ENCODE data around the gene FBXO30. TPM values are rescaled to one million over a fixed set of nuclear protein-coding genes. Genes with fewer than 3 reads are reported as not detected.

FBXO30 gene
- total and polyA plus RNA-seq, 12 donors: 3.6 to 18.4 (median 13.2) TPM

GRCh38 chr6:145814035-145814500, 527 bp downstream of the FBXO30 start:
- DNase-seq: peak; percentile 17 to 48
- TF ChIP-seq, protein P1, sequence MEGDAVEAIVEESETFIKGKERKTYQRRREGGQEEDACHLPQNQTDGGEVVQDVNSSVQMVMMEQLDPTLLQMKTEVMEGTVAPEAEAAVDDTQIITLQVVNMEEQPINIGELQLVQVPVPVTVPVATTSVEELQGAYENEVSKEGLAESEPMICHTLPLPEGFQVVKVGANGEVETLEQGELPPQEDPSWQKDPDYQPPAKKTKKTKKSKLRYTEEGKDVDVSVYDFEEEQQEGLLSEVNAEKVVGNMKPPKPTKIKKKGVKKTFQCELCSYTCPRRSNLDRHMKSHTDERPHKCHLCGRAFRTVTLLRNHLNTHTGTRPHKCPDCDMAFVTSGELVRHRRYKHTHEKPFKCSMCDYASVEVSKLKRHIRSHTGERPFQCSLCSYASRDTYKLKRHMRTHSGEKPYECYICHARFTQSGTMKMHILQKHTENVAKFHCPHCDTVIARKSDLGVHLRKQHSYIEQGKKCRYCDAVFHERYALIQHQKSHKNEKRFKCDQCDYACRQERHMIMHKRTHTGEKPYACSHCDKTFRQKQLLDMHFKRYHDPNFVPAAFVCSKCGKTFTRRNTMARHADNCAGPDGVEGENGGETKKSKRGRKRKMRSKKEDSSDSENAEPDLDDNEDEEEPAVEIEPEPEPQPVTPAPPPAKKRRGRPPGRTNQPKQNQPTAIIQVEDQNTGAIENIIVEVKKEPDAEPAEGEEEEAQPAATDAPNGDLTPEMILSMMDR (IDR thresholded peaks at IDR 0.05): no peak
- intact Hi-C loops (cut with DNase I): loop anchor here in 6 of 10 donors (2.0 to 10.0 kb wide), 5 partner anchors 77 to 1391 kb away; partner anchors contain the start of genes EPM2A (in 6 of the 6), SHPRH (in 2 of the 6) and STXBP5 (in 1 of the 6)
- H3K4me3 ChIP-seq: peak overlapping the region; percentile 63 to 87 (median 79)
- H3K36me3 ChIP-seq: no peaks in the 10 kb centered on the region
- peaks cover 3 to 79% (median 60%) of the 10 kb centered on the region in 9 donors for H3K4me1 ChIP-seq
- H3K9me3 ChIP-seq: no peaks in the 10 kb centered on the region
- ATAC-seq: peak in 3 of 8 donors; percentile 3 to 6 (median 4)
- 0% methylated on average over 33 of the region's 33 CpGs for WGBS, 2 donors
- H3K27ac ChIP-seq: peak overlapping the region; percentile 92 to 98 (median 95)
- H3K27me3 ChIP-seq: no peaks in the 10 kb centered on the region

DNA sequence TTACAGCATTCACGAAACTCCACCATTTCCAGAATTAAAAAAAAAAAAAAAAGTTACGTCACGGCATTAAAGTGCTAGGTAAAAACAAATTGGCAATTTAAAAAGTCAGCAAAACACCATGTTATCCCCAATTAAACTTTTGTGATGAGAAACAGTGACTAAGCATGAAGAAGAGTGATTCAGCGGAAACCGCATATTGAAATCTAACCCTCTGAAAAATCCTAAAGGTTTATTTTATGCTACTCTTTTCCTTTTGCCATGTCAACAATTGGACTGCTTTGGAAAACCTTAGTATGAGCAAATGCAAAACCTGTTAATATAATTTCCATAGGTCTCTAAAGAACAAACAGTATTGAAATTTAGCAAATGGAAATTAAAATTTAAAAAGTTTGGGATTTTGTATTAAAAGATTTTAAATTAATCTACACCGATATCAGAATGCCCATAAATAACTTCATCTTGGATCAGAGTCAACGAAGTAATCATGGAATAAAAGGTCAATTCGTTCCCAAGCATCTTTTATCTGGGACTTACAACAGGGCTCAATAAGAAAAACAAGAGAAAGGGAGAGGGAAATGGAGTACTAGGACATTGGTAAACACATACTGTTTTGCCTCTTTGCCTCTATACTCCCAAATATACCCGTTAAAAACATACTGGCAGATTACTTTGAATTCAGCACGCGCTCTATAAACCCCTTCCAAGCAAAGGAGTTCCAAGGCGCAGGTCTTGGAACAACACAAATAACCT, 1.1 kb downstream of the FBXO30 start:
- Histone ChIP-seq H3K4me3 (peak overlapping the region; percentile 63 to 87 (median 79)), H3K9me3 (no peaks in the 10 kb centered on the region), H3K27me3 (no peaks in the 10 kb centered on the region), H3K27ac (peak overlapping the region; percentile 92 to 98 (median 95)), H3K36me3 (no peaks in the 10 kb centered on the region), H3K4me1 (peaks cover 3 to 79% (median 67%) of the 10 kb centered on the region in 9 donors)
- intact Hi-C loops (cut with DNase I): loop anchor here in 7 of 10 donors (2.0 to 10.0 kb wide), 5 partner anchors 76 to 1391 kb away; partner anchors contain the start of genes EPM2A (in 7 of the 7), SHPRH (in 2 of the 7) and STXBP5 (in 1 of the 7)
- DNase-seq: no peak
- TF ChIP-seq, protein P1 (IDR thresholded peaks at IDR 0.05): no peak
- ATAC-seq: no peak
- 6 to 8% methylated on average over 12 of the region's 12 CpGs for WGBS, 2 donors

DNA sequence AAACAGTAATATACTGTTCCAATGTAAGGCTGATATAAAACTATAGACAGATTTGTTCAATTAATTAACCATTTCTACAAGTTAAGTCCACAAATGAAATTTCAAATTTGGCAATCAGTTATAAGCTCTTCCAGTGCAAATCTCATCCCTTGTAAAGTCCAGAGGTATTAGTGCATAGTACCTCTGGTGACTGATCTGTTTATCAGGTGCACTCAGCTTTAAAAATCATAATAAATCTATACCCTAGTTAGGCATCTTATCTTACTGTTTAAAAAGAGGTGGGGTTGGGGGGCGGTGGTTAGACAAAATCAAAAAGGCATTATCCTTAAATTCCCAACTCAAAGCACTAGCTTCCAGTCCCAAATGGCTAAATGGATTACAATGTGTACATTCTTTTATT, 2.9 kb downstream of the FBXO30 start:
- Histone ChIP-seq H3K9me3 (no peaks in the 10 kb centered on the region), H3K4me3 (peak overlapping the region in 2 of 10 donors; percentile 79), H3K27ac (peak overlapping the region in 1 of 10 donors; percentile 38), H3K4me1 (peaks cover 3 to 74% (median 63%) of the 10 kb centered on the region in 9 donors), H3K27me3 (no peaks in the 10 kb centered on the region), H3K36me3 (no peaks in the 10 kb centered on the region)
- ATAC-seq (no peak), DNase-seq (no peak)
- 88 to 93% methylated on average over 1 of the region's 1 CpG for WGBS, 2 donors
- TF ChIP-seq, protein P1 (IDR thresholded peaks at IDR 0.05): no peak
- intact Hi-C loops (cut with DNase I): loop anchor here in 5 of 10 donors (2.0 to 10.0 kb wide), 5 partner anchors 74 to 1393 kb away; partner anchors contain the start of genes EPM2A (in 3 of the 5), SHPRH (in 2 of the 5) and STXBP5 (in 1 of the 5)

- WGBS, 2 donors: 48 to 67% methylated on average over 1 of the region's 1 CpG
- Histone ChIP-seq H3K4me3 (no peak overlapping the region), H3K4me1 (peaks cover 3 to 62% (median 51%) of the 10 kb centered on the region in 9 donors), H3K9me3 (no peaks in the 10 kb centered on the region), H3K27ac (peak overlapping the region in 2 of 10 donors; percentile 0 to 6), H3K36me3 (peaks cover 0 to 15% (median 8%) of the 10 kb centered on the region in 9 donors), H3K27me3 (no peaks in the 10 kb centered on the region)
- TF ChIP-seq, protein P1 (IDR thresholded peaks at IDR 0.05): no peak
- ATAC-seq (no peak), DNase-seq (no peak)
- intact Hi-C loops (cut with DNase I): loop anchor here in 4 of 10 donors (5.0 to 10.0 kb wide), 4 partner anchors 72 to 1395 kb away; partner anchors contain the start of genes EPM2A (in 2 of the 4), SHPRH (in 2 of the 4) and STXBP5 (in 1 of the 4)
These were observed 4.8 kb downstream of the FBXO30 start for GRCh38 chr6:145809785-145810184.

All from heart right ventricle (tissue), 16 donors.